ENCODE results near the gene GATAD2A.

DNA sequence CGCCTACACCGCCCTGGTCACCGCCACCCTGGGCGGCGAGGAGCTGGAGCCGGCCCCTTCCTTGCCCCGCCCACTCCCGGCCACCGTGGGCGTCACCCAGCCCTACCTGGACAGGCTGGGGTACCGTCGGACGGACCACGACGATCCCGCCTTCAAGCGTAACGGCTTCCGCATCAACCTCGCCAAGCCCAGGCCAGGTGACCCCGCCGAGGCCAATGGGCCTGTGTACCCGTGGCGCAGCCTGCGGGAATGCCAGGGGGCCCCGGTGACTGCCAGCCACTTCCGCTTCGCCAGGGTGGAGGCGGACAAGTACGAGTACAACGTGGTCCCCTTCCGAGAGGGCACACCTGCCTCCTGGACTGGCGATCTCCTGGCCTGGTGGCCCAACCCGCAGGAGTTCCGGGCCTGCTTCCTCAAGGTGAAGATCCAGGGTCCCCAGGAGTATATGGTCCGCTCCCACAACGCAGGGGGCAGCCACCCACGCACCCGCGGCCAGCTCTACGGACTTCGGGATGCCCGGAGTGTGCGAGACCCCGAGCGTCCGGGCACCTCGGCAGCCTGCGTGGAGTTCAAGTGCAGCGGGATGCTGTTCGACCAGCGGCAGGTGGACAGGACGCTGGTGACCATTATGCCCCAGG, 139.6 kb downstream of the GATAD2A start:
- no peak for TF ChIP-seq GATA3 (IDR thresholded peaks at IDR 0.05; ENCODE audit: low read depth, low read length)
- no peak for TF ChIP-seq GATA2 (IDR thresholded peaks at IDR 0.05; ENCODE audit: low read depth, low read length)

All from SH-SY5Y (cell line).